Muscle layer of duodenum (tissue), 2 donors: Measurements from ENCODE around the gene BRD3OS.

Experiments
- H3K27ac ChIP-seq: one replicate; pipeline ENCODE4 v1.7.0; 2013; ENCODE audit warnings: mild to moderate bottlenecking, low read length
- H3K27me3 ChIP-seq: one replicate; pipeline ENCODE4 v1.7.0; 2013; ENCODE audit warnings: low read depth, mild to moderate bottlenecking, control low read depth, low read length
- H3K36me3 ChIP-seq, 2 donors: one replicate each; pipeline ENCODE4 v1.7.0; 2013; ENCODE audit warnings: low read length in 2 of 2, control low read depth in 1 of 2, mild to moderate bottlenecking in 1 of 2; ENCODE audit not compliant: insufficient read depth in 2 of 2, control insufficient read depth in 1 of 2
- H3K4me1 ChIP-seq, 2 donors: one replicate each; pipeline ENCODE4 v1.7.0; 2013; ENCODE audit warnings: low read length in 2 of 2, mild to moderate bottlenecking in 2 of 2, control low read depth in 1 of 2, moderate library complexity in 1 of 2; ENCODE audit not compliant: insufficient read depth in 2 of 2, control insufficient read depth in 1 of 2
- H3K4me3 ChIP-seq, 2 donors: one replicate each; pipeline ENCODE4 v1.7.0; 2013; ENCODE audit warnings: low read length in 2 of 2, low read depth in 1 of 2, mild to moderate bottlenecking in 1 of 2
- H3K9me3 ChIP-seq, 2 donors: one replicate each; pipeline ENCODE4 v1.7.0; 2013; ENCODE audit warnings: low read length in 2 of 2, control low read depth in 1 of 2, mild to moderate bottlenecking in 1 of 2; ENCODE audit not compliant: control insufficient read depth in 1 of 2
- donor health status: healthy.

The BRD3OS gene

GRCh38 chr9:134040176-134040565, 14.9 kb downstream of the BRD3OS start:
- no peak overlapping the region for H3K27ac ChIP-seq
- no peak overlapping the region for H3K4me3 ChIP-seq
- H3K27me3 ChIP-seq = no peaks in the 10 kb centered on the region
- peaks cover 35 to 78% of the 10 kb centered on the region in 2 donors for H3K36me3 ChIP-seq
- peaks cover 0 to 9% of the 10 kb centered on the region in 2 donors for H3K4me1 ChIP-seq
- H3K9me3 ChIP-seq = no peaks in the 10 kb centered on the region

DNA sequence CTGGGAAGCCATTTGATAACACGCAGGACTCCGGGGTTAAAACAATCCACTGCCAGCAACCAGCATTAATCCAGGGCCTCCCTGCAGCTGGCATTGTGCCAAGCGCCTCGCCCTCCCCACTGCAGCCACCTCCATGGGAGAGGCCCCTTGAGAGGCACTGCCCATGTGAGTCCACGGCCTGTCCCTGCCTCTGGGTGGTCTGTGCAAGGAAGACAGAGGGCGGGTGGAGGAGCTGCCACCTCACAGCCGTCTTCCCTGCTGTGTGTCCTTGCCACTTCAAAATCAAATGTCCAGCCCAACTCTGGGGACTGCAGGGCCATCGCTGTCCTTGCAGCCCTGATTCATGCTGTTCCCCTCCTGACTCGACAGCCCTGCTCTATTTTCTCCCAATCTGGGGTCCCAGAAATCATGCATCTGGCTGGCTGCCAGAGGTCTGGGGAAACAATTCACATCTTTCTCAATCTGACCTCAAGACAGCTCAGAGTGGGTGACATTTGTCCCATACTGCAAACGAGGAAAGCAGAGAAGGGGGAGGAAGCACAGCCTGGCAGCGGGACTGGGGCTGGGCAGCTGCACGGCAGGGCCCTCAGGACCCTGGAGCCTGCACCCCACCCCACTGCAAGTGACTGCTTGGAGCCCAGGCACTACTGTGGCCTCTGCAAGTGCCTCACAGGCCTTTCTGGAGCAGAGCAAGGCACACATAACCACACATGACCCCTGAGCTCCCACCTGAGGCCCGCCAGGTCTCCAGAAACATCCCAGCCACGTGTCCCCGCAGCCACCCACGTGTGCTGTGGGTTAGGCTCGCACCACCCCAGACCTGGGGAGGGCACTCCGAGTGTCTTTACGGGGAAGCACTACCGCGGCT, 15.7 kb downstream of the BRD3OS start:
- H3K27me3 ChIP-seq = no peaks in the 10 kb centered on the region
- peaks cover 27 to 78% of the 10 kb centered on the region in 2 donors for H3K36me3 ChIP-seq
- H3K4me3 ChIP-seq = no peak overlapping the region
- H3K4me1 ChIP-seq = peaks cover 0 to 9% of the 10 kb centered on the region in 2 donors
- no peaks in the 10 kb centered on the region for H3K9me3 ChIP-seq
- no peak overlapping the region for H3K27ac ChIP-seq

DNA sequence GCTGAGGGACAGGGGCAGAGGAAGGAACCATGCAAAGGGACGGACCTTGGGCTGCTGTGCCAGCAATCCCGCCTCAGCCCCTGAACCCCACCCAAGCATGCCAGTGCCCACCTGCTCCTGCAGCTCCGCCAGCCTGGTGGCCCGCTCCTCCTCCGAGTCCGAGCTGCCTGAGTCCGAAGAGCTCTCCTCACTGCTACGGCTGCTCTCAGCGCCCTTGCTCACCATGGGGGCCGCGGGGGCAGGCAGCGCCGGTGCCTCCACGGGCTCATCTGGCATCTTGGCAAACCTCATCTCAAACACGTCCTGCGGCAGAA, 16.3 kb downstream of the BRD3OS start:
- no peaks in the 10 kb centered on the region for H3K27me3 ChIP-seq
- peaks cover 22 to 77% of the 10 kb centered on the region in 2 donors for H3K36me3 ChIP-seq
- H3K4me3 ChIP-seq = no peak overlapping the region
- peaks cover 0 to 9% of the 10 kb centered on the region in 2 donors for H3K4me1 ChIP-seq
- H3K9me3 ChIP-seq = no peaks in the 10 kb centered on the region
- H3K27ac ChIP-seq = no peak overlapping the region

GRCh38 chr9:134043531-134043988, 18.3 kb downstream of the BRD3OS start:
- no peaks in the 10 kb centered on the region for H3K27me3 ChIP-seq
- peaks cover 0 to 9% of the 10 kb centered on the region in 2 donors for H3K4me1 ChIP-seq
- no peak overlapping the region for H3K27ac ChIP-seq
- peaks cover 25 to 81% of the 10 kb centered on the region in 2 donors for H3K36me3 ChIP-seq
- H3K9me3 ChIP-seq = no peaks in the 10 kb centered on the region
- no peak overlapping the region for H3K4me3 ChIP-seq

DNA sequence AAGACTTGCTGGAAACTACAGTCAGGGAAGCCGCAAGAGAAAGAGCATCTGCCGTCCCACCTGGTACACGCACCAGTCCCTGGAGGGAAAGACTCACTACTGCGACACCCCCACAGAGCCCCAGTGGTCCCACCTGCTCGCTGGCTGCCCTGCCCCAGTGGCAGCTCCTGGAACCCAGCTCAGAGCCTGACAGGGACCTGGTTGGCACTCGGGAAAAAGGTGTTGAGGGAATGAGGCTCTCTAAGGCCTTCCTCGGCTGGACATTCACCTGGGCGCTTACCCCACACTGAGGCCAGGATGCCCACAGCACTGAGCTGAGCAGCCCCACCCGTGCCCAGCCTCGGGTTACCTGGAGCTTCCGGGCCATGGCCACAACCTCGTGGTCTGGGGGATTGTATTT, 19.7 kb downstream of the BRD3OS start:
- H3K36me3 ChIP-seq = peaks cover 18 to 81% of the 10 kb centered on the region in 2 donors
- H3K27ac ChIP-seq = no peak overlapping the region
- H3K27me3 ChIP-seq = no peaks in the 10 kb centered on the region

GRCh38 chr9:134045841-134046544, 20.7 kb downstream of the BRD3OS start:
- no peak overlapping the region for H3K4me3 ChIP-seq
- H3K27me3 ChIP-seq = no peaks in the 10 kb centered on the region
- peaks cover 22 to 82% of the 10 kb centered on the region in 2 donors for H3K36me3 ChIP-seq
- peaks cover 0 to 5% of the 10 kb centered on the region in 2 donors for H3K4me1 ChIP-seq
- H3K27ac ChIP-seq = no peak overlapping the region
- no peaks in the 10 kb centered on the region for H3K9me3 ChIP-seq

More for the DNA sequence above, 19.7 kb downstream of the BRD3OS start:
- Histone ChIP-seq H3K4me3 (no peak overlapping the region), H3K4me1 (peaks cover 0 to 9% of the 10 kb centered on the region in 2 donors), H3K9me3 (no peaks in the 10 kb centered on the region)

DNA sequence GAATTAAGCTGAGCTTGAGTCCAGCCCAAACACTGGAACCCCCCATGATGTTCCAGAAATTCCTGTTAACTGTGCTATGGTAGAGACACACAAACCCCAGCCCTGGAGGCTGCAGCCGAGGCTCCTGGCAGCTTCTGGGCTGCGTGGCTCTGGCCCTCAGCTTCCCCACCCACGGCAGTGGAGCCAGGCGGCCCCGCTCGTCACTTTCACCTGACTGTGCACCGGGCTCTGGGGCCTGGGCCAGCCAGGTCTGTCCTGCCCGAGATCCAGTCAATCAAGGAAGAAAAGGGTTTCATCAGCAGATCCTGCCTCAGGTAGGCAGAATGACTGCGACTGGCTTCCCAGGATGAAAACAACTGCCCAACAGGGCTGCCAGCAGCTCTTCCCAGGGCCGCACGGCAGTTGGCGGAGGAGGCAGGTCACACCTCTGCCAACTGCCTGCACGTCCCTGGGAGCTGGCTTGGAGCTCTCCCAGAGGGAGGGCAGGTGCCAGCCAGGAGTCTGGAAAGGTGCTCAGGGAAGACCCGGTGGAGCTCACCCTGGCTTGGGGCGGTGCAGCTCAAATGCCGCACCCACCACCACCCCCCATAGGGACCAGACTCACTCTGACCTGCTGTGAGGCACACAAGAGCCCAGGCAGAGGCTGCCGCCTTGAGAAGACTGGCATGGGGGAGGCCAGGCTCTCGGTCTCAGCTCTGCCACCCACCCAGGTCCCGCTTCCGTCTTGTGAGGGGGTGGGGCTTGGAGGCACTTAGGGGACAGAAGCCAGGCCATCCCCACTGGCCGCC, 21.8 kb downstream of the BRD3OS start:
- peaks cover 28 to 81% of the 10 kb centered on the region in 2 donors for H3K36me3 ChIP-seq
- no peaks in the 10 kb centered on the region for H3K4me1 ChIP-seq
- H3K4me3 ChIP-seq = no peak overlapping the region
- no peaks in the 10 kb centered on the region for H3K27me3 ChIP-seq
- no peak overlapping the region for H3K27ac ChIP-seq
- no peaks in the 10 kb centered on the region for H3K9me3 ChIP-seq

DNA sequence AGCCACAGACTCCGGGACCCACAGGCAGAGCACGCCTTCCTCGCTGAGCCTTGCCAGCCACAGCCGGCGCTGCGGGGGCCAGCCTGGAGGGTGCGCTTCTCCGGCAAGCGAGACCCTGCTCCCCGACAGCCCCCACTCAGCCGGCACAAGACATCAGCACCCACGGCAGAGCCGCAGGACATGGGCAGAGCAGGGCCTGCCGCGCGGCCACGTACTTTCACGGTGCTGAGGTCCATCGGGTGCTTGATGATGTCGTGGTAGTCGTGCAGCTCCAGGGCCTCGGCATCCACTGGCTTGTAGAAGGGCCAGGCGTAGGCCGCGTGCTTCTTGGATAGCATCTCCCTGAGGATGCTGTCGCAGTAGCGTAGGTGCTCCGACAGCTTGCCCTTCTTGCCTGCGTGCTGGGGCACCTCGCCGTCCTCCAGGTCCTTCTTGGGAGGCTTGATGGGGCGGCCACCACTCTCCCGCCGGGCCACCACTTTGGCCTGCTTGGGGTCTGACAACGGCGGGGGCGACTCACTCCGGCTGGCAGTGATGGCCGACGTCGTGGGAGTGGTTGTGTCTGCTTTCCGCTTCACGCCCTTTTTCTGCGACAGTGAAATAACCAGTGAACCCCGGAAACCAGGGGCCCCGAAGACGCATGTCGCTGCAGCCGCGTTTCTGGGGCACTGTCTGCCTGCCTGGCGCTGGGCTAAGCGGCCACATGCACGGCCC, 22.7 kb downstream of the BRD3OS start:
- Histone ChIP-seq H3K36me3 (peaks cover 35 to 90% of the 10 kb centered on the region in 2 donors), H3K27me3 (no peaks in the 10 kb centered on the region), H3K27ac (no peak overlapping the region), H3K9me3 (no peaks in the 10 kb centered on the region), H3K4me1 (no peaks in the 10 kb centered on the region), H3K4me3 (no peak overlapping the region)

GRCh38 chr9:134048582-134048968, 23.3 kb downstream of the BRD3OS start:
- H3K4me3 ChIP-seq = no peak overlapping the region
- peaks cover 35 to 92% of the 10 kb centered on the region in 2 donors for H3K36me3 ChIP-seq
- H3K27me3 ChIP-seq = no peaks in the 10 kb centered on the region
- no peaks in the 10 kb centered on the region for H3K4me1 ChIP-seq
- H3K9me3 ChIP-seq = no peaks in the 10 kb centered on the region
- H3K27ac ChIP-seq = no peak overlapping the region

- H3K36me3 ChIP-seq = peaks cover 35 to 85% of the 10 kb centered on the region in 2 donors
- no peaks in the 10 kb centered on the region for H3K9me3 ChIP-seq
- no peak overlapping the region for H3K4me3 ChIP-seq
- no peaks in the 10 kb centered on the region for H3K4me1 ChIP-seq
- H3K27ac ChIP-seq = no peak overlapping the region
- no peaks in the 10 kb centered on the region for H3K27me3 ChIP-seq
Measured at GRCh38 chr9:134049236-134049635, 24.0 kb downstream of the BRD3OS start.
